ENCODE measurements around the gene MTAP.

Gene MTAP

GRCh38 chr9:21969951-21970799 is 167.7 kb downstream of the MTAP start:
- Histone ChIP-seq H3K27ac (ENCODE audit: low read depth, low read length) (no peak overlapping the region), H4K20me1 (ENCODE audit: control insufficient read depth, insufficient read depth, low read depth, low read length) (no peaks in the 10 kb centered on the region), H3K79me2 (ENCODE audit: control insufficient read depth, low read length) (no peaks in the 10 kb centered on the region), H3K9me2 (replicated peaks; ENCODE audit: control insufficient read depth, low read length) (no peaks in the 10 kb centered on the region), H3K36me3 (ENCODE audit: control insufficient read depth, low read length) (no peaks in the 10 kb centered on the region), H3F3A (ENCODE audit: control insufficient read depth, insufficient read depth) (no peaks in the 10 kb centered on the region), H3K4me1 (ENCODE audit: control insufficient read depth, low read length) (no peaks in the 10 kb centered on the region), H3K4me2 (ENCODE audit: low read length) (no peak overlapping the region), H3K27me3 (ENCODE audit: control insufficient read depth, low read length) (no peaks in the 10 kb centered on the region), H3K9me3 (ENCODE audit: control insufficient read depth, insufficient read depth, low read length) (no peaks in the 10 kb centered on the region), H3K4me3 (ENCODE audit: low read length) (no peak overlapping the region)
- TF ChIP-seq CTCF (IDR thresholded peaks at IDR 0.05; ENCODE audit: low read depth, low read length, poor library complexity, severe bottlenecking), result no peak

- Histone ChIP-seq H3K4me2 (ENCODE audit: low read length) (no peak overlapping the region), H4K20me1 (ENCODE audit: control insufficient read depth, insufficient read depth, low read depth, low read length) (no peaks in the 10 kb centered on the region), H3K9me3 (ENCODE audit: control insufficient read depth, insufficient read depth, low read length) (no peaks in the 10 kb centered on the region), H3K4me3 (ENCODE audit: low read length) (no peak overlapping the region), H3K9me2 (replicated peaks; ENCODE audit: control insufficient read depth, low read length) (no peaks in the 10 kb centered on the region), H3K27ac (ENCODE audit: low read depth, low read length) (no peak overlapping the region), H3F3A (ENCODE audit: control insufficient read depth, insufficient read depth) (no peaks in the 10 kb centered on the region), H3K27me3 (ENCODE audit: control insufficient read depth, low read length) (no peaks in the 10 kb centered on the region), H3K79me2 (ENCODE audit: control insufficient read depth, low read length) (no peaks in the 10 kb centered on the region), H3K4me1 (ENCODE audit: control insufficient read depth, low read length) (no peaks in the 10 kb centered on the region), H3K36me3 (ENCODE audit: control insufficient read depth, low read length) (no peaks in the 10 kb centered on the region)
- TF ChIP-seq EZH2phosphoT487 (IDR thresholded peaks at IDR 0.05; ENCODE audit: borderline replicate concordance, low read length) (no peak), CTCF (IDR thresholded peaks at IDR 0.05; ENCODE audit: low read depth, low read length, poor library complexity, severe bottlenecking) (no peak)
These were observed 168.6 kb downstream of the MTAP start for GRCh38 chr9:21970800-21971640.

GRCh38 chr9:21972361-21972760 is 169.9 kb downstream of the MTAP start:
- no peak overlapping the region for H3K4me3 ChIP-seq (ENCODE audit: low read length)
- no peaks in the 10 kb centered on the region for H4K20me1 ChIP-seq (ENCODE audit: control insufficient read depth, insufficient read depth, low read depth, low read length)
- no peaks in the 10 kb centered on the region for H3K27me3 ChIP-seq (ENCODE audit: control insufficient read depth, low read length)
- H3K27ac ChIP-seq (ENCODE audit: low read depth, low read length), result no peak overlapping the region
- H3K4me2 ChIP-seq (ENCODE audit: low read length), result no peak overlapping the region
- TF ChIP-seq EZH2phosphoT487 (IDR thresholded peaks at IDR 0.05; ENCODE audit: borderline replicate concordance, low read length), result no peak
- TF ChIP-seq CTCF (IDR thresholded peaks at IDR 0.05; ENCODE audit: low read depth, low read length, poor library complexity, severe bottlenecking), result no peak
- no peaks in the 10 kb centered on the region for H3K79me2 ChIP-seq (ENCODE audit: control insufficient read depth, low read length)
- no peaks in the 10 kb centered on the region for H3K36me3 ChIP-seq (ENCODE audit: control insufficient read depth, low read length)
- H3F3A ChIP-seq (ENCODE audit: control insufficient read depth, insufficient read depth), result no peaks in the 10 kb centered on the region
- no peaks in the 10 kb centered on the region for H3K4me1 ChIP-seq (ENCODE audit: control insufficient read depth, low read length)
- H3K9me3 ChIP-seq (ENCODE audit: control insufficient read depth, insufficient read depth, low read length), result no peaks in the 10 kb centered on the region
- H3K9me2 ChIP-seq (replicated peaks; ENCODE audit: control insufficient read depth, low read length), result no peaks in the 10 kb centered on the region

All from DOHH2 (cell line).